C4-2B (cell line): Measurements from ENCODE around the gene PLA1A.

Experiments used
- H3K27ac ChIP-seq: fragments of 450-650 bp; 2 replicates; pipeline ENCODE4 v1.5.1; 2017
- CTCF ChIP-seq: fragments of 450-650 bp; conservative IDR thresholded peaks from 2 replicates; pipeline ENCODE4 v1.5.1; 2017; ENCODE audit warnings: mild to moderate bottlenecking
- ZFX ChIP-seq: fragments of 450-650 bp; IDR thresholded peaks from 2 replicates; pipeline ENCODE4 v1.6.1; 2017

Gene PLA1A

GRCh38 chr3:119626196-119626595, 28.5 kb downstream of the PLA1A start:
- H3K27ac ChIP-seq = no peak overlapping the region
- TF ChIP-seq CTCF (no peak), ZFX (no peak)

GRCh38 chr3:119627461-119627860, 29.8 kb downstream of the PLA1A start:
- TF ChIP-seq ZFX (no peak), CTCF (no peak)
- no peak overlapping the region for H3K27ac ChIP-seq

GRCh38 chr3:119628390-119628789, 30.7 kb downstream of the PLA1A start:
- H3K27ac ChIP-seq = no peak overlapping the region
- TF ChIP-seq ZFX = no peak
- TF ChIP-seq CTCF = no peak

- H3K27ac ChIP-seq = no peak overlapping the region
- TF ChIP-seq CTCF (no peak), ZFX (no peak)
Observed at GRCh38 chr3:119628816-119629445, 31.2 kb downstream of the PLA1A start.

DNA sequence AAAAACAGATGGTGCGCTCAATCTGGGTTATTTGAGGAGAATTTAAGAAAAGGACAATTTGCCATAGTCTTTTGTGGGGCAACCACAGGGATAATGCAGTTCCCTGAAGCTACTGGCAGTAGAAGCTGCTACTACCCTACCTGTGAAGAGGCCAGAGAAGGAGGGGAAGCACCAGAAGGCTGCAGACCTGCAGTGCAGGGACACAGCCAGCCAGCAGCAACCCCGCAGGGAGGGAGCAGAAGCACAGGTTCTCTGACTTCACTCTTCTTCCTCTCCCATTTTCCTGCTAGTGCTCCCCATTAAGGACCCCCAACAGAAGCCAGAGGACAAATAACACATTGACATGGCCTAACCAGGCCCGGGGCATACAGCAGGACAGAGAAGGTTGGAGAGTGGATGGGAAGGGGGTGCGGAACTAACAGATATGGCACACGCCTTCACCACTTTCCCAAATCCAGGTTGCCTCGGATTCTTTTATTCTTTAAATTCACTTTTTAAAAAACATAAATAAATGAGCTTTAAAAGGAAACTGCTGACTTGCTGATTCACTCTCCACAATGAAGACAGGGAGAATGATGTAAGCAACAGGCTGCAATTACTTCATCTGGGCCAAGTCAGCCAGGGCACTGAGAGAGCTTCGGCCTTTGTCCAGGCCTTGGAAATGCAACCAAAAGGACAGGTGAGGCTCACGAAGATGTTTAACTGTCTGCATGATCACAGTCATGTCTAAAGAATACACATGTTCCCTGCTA, 32.6 kb downstream of the PLA1A start:
- TF ChIP-seq ZFX (no peak), CTCF (no peak)
- H3K27ac ChIP-seq = no peak overlapping the region

- no peak overlapping the region for H3K27ac ChIP-seq
- TF ChIP-seq ZFX (no peak), CTCF (no peak)
Observed at GRCh38 chr3:119630880-119631329, 33.2 kb downstream of the PLA1A start.

GRCh38 chr3:119631516-119631915, 33.8 kb downstream of the PLA1A start:
- no peak for TF ChIP-seq ZFX
- TF ChIP-seq CTCF = no peak
- H3K27ac ChIP-seq = no peak overlapping the region
